C4-2B (cell line): ENCODE results near the gene FBXO7.

ENCODE experiments used
- CTCF ChIP-seq: fragments of 450-650 bp; conservative IDR thresholded peaks from 2 replicates; pipeline ENCODE4 v1.5.1; 2017; ENCODE audit warnings: mild to moderate bottlenecking
- ZFX ChIP-seq: fragments of 450-650 bp; IDR thresholded peaks from 2 replicates; pipeline ENCODE4 v1.6.1; 2017

- TF ChIP-seq CTCF (no peak), ZFX (no peak)
Observed at GRCh38 chr22:32430352-32430751, 44.3 kb upstream of the FBXO7 start.
